Measurements from ENCODE around the gene DKC1. TPM values are rescaled to one million over a fixed set of nuclear protein-coding genes. Genes with fewer than 3 reads are reported as not detected.

DKC1 gene
- total and polyA plus RNA-seq, 10 donors: 32.0 to 54.4 (median 39.0) TPM

GRCh38 chrX:154735695-154736393 is 26.8 kb upstream of the DKC1 start:
- H3K4me3 ChIP-seq: no peak overlapping the region
- no peaks in the 10 kb centered on the region for H3K27me3 ChIP-seq (replicated peaks in 1 of 7)
- DNase-seq: no peak
- peak overlapping the region; percentile 29 to 90 (median 82) for H3K27ac ChIP-seq
- intact Hi-C loops (cut with DNase I; ENCODE audit: low total_unique reads): no loop called here
- no peaks in the 10 kb centered on the region for H3K36me3 ChIP-seq
- TF ChIP-seq, protein P1, sequence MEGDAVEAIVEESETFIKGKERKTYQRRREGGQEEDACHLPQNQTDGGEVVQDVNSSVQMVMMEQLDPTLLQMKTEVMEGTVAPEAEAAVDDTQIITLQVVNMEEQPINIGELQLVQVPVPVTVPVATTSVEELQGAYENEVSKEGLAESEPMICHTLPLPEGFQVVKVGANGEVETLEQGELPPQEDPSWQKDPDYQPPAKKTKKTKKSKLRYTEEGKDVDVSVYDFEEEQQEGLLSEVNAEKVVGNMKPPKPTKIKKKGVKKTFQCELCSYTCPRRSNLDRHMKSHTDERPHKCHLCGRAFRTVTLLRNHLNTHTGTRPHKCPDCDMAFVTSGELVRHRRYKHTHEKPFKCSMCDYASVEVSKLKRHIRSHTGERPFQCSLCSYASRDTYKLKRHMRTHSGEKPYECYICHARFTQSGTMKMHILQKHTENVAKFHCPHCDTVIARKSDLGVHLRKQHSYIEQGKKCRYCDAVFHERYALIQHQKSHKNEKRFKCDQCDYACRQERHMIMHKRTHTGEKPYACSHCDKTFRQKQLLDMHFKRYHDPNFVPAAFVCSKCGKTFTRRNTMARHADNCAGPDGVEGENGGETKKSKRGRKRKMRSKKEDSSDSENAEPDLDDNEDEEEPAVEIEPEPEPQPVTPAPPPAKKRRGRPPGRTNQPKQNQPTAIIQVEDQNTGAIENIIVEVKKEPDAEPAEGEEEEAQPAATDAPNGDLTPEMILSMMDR (IDR thresholded peaks at IDR 0.05 in 8 of 11, conservative IDR thresholded peaks at IDR 0.05 in 3 of 11): no peak
- TF ChIP-seq POLR2AphosphoS5 (IDR thresholded peaks at IDR 0.05) (peak in 1 of 3 donors; percentile 63), POLR2A (IDR thresholded peaks at IDR 0.05) (no peak)
- 57 to 81% (median 74%) methylated on average over 7 of the region's 7 CpGs for WGBS, 5 donors
- peaks cover 19 to 99% (median 74%) of the 10 kb centered on the region in 6 donors for H3K4me1 ChIP-seq
- H3K9me3 ChIP-seq: no peaks in the 10 kb centered on the region

DNA sequence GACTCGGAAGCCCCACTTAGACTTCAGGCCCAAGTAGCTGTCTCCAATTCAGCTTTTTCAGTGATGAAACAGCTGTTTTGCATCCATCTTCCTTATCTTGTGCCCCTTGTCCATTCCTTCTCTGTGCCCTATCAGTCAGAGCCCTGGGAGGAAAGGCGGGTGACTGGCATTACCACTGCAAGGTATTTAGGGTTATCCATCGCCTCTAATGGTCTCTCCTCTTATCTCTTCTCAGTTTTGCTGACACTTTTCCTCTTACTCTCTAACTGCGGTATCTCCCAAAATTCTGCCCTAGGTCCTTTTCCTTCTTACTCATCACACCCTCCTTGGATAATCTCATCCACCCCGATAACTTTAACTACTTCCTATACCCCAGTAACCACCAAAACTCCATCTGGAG is 25.5 kb upstream of the DKC1 start:
- Histone ChIP-seq H3K27ac (peak overlapping the region; percentile 27 to 90 (median 75)), H3K36me3 (no peaks in the 10 kb centered on the region), H3K9me3 (no peaks in the 10 kb centered on the region), H3K27me3 (replicated peaks in 1 of 7) (no peaks in the 10 kb centered on the region), H3K4me3 (no peak overlapping the region), H3K4me1 (peaks cover 19 to 94% (median 61%) of the 10 kb centered on the region in 6 donors)
- intact Hi-C loops (cut with DNase I; ENCODE audit: low total_unique reads): no loop called here
- no peak for DNase-seq
- TF ChIP-seq POLR2AphosphoS5 (IDR thresholded peaks at IDR 0.05) (no peak), POLR2A (IDR thresholded peaks at IDR 0.05) (no peak)
- TF ChIP-seq, protein P1 (IDR thresholded peaks at IDR 0.05 in 8 of 11, conservative IDR thresholded peaks at IDR 0.05 in 3 of 11): no peak
- 65 to 73% (median 70%) methylated on average over 5 of the region's 5 CpGs for WGBS, 5 donors

DNA sequence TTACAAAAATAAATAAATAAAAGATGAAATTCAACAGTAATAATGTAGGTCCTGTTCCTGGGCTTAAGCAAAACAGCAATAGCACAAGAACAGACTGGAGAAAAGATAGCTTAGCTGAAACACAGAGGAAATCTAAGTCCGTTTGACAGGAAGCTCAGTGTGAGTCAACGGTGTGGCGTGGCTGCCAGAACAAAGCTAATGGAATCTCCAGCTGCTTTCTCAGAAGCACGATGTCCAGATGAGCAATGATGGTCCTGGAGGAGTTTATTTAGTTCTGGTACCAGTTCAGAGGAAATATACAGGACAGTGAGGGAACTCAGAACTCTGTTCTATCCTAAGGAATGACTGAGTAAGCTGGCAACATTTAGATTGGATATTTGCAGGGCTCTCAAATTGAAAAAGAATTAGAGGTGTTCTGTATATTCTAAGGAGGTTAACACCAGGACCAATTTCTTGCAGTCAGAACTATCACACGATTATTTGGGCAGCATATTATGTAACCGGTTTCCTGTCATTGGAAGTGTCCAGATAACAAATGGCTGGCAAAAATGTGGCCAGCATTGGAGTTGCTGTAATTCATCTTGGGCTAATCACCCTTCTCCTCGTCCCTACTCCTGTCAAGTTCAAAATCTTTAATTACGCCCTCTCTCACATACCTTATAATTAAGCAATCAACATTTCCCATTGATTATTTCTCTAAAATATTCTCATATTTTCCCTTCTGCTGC is 24.5 kb upstream of the DKC1 start:
- no peak for DNase-seq
- peaks cover 19 to 90% (median 52%) of the 10 kb centered on the region in 6 donors for H3K4me1 ChIP-seq
- 11 to 38% (median 23%) methylated on average over 8 of the region's 8 CpGs for WGBS, 5 donors

More for the DNA sequence above, 24.5 kb upstream of the DKC1 start:
- no peaks in the 10 kb centered on the region for H3K36me3 ChIP-seq
- H3K4me3 ChIP-seq: no peak overlapping the region
- TF ChIP-seq, protein P1 (IDR thresholded peaks at IDR 0.05 in 8 of 11, conservative IDR thresholded peaks at IDR 0.05 in 3 of 11): no peak
- TF ChIP-seq POLR2A (IDR thresholded peaks at IDR 0.05) (no peak), POLR2AphosphoS5 (IDR thresholded peaks at IDR 0.05) (peak in 1 of 3 donors; percentile 36)
- intact Hi-C loops (cut with DNase I; ENCODE audit: low total_unique reads): no loop called here
- peak overlapping the region in 7 of 8 donors; percentile 55 to 90 (median 80) for H3K27ac ChIP-seq
- H3K9me3 ChIP-seq: no peaks in the 10 kb centered on the region
- no peaks in the 10 kb centered on the region for H3K27me3 ChIP-seq (replicated peaks in 1 of 7)
